Activated gamma-delta T cell treated with anti-CD3 and anti-CD28 coated beads, Interleukin-2, amount 50 U/mL, for 16 hours (primary cell): ENCODE results near the gene TRABD2B.

Source experiments
- DNase-seq: peaks from one replicate; pipeline ENCODE4 v3.0.0-alpha.2; 2020; ENCODE audit warnings: low read depth

Gene TRABD2B

GRCh38 chr1:48021792-48022191, 24.6 kb upstream of the TRABD2B start:
- DNase-seq: no peak

DNA sequence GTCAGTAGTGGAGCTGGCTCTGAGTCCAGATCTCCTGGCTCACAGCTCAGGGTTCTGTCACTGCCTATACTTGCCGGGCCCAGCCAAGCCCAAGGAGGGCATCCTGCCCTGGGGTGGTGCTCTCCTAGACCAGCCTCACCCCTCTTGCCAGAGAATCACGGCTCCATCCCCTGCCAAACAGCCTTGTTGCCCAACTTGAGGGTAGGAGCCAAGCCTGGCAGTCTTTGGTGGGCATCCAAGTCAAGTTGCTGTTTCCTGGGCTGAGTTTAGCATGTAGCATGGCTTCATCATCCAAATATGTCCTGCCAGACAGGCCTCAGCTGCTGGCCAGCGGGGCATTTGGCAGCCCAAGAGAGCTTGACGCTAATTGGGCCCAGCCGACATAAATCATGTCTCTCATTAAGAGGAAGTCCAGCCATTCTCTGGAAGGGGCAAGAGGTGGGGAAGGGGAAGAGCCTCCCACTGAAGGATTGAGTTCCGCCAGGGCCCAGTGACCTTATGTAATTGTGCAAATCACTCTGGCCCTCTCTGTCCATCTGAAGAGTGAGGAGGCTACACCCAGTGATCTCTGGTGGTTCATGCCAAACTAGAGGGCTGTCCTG, 22.6 kb upstream of the TRABD2B start:
- DNase-seq: no peak

- no peak for DNase-seq
Measured at GRCh38 chr1:48018799-48019198, 21.6 kb upstream of the TRABD2B start.

GRCh38 chr1:48017716-48018115, 20.5 kb upstream of the TRABD2B start:
- DNase-seq: no peak

GRCh38 chr1:48016515-48016914, 19.3 kb upstream of the TRABD2B start:
- no peak for DNase-seq

DNA sequence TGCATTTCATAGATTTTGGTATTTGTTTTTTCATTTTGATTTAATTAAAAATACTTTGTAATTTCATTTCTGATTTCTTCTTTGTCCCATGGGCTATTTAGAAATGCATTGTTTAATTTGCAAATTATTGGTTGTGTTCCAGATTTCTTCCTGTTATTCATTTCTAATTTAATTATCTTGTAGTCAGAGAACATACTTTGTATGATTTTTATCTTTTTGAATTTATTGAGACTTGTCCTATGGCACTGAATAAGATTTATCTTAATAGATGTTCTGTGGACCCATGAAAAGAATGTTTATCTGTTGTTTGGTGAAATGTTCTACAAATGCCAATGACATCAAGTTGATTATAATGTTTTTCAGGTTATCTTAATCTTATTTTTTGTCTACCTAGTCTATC, 16.1 kb upstream of the TRABD2B start:
- no peak for DNase-seq

GRCh38 chr1:48007047-48007446, 9.9 kb upstream of the TRABD2B start:
- no peak for DNase-seq

- DNase-seq: no peak
Measured at GRCh38 chr1:48006264-48006663, 9.1 kb upstream of the TRABD2B start.

DNA sequence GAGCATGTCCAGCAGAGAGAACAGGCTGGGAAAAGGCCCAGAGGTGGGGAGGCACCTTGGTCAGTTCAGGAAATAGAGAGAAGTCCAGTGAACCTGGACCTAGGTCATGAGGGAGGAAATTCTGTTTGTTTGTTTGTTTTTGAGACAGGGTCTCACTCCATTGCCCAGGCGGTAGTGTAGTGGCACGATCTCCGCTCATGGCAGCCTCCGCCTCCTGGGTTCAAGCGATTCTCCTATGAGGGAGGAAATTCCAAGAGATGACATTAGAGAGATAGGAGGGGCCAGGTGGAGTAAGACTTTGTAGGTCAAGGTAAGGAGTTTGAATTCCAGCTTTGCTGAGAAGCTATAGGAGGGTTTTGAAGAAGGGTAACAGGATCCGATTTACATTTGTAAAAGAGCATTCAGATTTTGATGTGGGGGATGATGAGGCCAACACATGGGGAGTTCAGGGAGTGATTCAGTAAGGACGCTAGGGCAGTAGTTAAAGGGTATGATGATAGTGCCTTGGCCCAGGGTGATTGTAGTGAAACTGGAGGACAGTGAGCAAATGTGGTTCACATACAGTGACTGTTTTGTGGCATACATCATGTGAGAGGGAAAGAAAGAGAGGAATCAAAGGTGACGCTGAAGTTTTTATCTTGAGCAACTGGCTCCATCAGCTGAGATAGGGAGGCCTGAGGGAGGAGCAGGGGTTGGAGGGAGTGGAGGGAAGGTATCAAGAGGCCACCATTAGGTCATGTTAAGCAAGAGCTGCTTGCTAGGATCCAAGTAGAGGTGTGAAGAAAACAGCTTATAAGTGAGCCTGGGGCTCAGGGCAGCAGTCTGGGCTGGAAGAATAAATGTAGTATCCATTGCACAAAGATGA, 8.3 kb upstream of the TRABD2B start:
- no peak for DNase-seq

DNA sequence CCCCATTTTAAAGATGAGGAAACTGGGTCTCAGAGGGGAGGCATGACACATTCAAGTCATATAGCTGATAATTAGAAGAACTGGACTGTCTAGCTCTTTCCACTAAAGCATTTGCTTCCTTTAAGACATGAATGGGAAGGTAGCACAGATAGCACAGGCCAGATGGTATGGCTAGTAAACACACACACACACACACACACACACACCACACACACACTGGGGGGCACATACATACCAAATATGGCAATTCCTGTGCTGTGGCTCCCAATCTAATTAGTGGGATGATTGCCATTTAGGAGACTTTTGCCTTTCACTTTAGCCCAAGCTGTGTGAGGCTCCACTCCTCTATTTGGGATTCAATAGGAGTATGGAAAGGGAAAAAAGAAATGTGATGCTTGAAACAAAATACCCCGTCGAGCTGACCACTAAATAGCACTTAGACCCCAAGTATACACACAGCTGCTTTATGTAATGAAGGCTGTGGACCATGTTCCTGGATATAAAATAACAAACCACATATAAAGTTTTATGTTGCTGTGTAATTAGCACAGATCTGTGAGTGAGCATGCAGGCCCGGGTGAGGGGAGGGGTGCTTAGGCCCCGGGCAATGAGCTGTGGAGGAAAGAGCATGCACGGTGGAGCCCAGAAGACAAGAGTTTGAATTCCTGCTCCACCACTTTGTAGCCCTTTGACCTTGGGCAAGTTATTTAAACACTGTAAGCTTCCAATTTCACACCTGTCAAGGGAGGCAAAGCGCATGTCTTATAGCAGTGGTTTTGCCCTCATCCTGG, 6.8 kb upstream of the TRABD2B start:
- no peak for DNase-seq

DNA sequence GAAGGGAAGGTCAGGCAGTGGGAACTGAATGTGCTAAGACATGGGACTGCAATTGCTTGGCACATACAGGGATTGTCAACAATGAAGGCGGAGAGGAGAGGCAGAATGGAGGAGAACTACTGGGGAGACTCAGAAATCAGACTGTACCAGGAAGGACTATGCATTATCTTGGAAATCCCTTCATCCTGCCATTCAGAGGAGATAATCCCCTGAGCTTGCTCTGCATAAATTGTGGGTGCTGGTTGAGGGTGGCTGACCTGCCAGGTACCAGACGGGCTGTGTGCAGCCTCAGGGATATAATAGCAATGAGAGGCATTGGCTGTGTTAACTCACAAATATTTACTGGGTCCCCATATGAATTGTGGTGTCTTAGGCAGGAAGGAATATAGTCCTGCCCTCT, 5.0 kb upstream of the TRABD2B start:
- no peak for DNase-seq

GRCh38 chr1:48001696-48002095, 4.5 kb upstream of the TRABD2B start:
- no peak for DNase-seq

GRCh38 chr1:48000883-48001282, 3.7 kb upstream of the TRABD2B start:
- no peak for DNase-seq

DNA sequence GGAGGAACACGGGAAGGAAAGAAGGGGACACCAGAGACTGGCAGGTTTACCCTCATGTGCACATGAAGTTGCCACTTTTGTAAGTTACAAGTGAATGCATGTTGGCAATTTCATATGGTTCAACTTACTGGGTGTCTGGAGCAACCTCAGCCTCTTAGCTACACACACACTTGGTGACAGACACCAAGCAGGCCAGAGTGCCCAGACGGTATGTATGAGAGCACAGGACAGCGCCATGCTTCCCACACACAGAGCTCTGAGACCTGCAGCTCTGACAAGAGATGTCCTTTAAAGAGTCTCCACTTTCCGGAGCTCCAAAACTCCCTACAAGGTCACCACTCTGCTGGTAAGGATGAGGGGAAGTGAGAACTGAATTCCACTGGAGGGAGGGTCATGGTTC, 1.9 kb upstream of the TRABD2B start:
- no peak for DNase-seq

- no peak for DNase-seq
Measured at GRCh38 chr1:47998396-47998990, 1.3 kb upstream of the TRABD2B start.

DNA sequence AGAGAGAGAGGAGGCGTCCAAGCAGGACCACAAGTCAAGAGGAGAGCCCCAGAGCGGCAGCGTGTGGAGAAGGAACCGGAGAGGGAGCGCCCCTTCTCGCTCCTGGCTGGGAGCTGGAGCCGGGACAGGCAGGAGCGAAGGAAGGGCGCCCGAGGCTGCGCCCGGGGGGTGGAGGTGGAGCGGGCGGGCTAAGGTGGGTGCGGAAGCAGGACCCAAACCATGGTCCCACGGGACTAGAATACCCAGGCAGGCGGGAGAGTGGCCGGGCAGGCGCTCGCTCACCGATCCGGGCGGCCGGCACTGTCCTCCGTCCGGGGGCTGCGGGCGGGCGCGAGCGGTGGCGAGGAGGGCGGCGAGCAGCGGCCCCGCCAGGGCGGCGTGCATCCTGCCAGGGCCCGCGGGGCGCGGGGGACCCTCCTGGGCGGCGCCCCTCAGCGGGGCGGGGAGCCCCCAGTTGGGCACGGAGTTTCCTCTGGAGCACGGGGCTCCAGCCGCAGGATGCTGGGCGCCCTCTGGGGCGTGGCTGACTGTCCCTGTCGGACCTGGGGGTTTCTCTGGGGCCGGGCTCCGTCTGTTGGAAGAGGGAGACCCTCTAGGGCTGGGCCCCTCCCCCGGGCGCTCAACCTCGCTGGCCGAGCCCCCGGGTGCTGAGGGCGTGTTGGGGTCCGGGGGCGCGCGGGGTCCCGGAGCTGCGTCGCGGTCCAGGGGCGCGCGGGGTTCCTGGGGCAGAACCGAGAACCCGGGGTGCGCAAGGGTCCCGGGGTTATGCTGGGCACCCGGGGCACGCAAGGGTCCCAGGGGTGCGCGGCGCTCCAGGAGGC, 569 bp downstream of the TRABD2B start:
- no peak for DNase-seq

DNA sequence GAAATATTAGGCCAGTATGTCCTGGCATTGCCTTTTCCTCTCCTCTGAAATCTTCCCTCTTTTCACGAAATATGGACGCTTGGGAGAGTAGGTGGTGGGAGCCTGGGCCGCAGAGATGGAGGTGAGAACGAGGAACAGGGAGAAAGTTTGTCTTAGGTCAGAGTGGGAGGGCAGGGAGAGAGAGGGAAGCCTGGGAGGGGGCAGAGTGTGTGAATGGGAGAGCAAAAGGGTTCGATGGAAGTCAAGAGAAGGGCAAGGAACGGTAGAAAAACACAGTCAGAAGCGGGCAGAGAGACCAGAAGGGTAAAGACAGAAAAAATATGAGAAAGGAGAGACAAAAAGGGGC, 1.2 kb downstream of the TRABD2B start:
- no peak for DNase-seq

DNA sequence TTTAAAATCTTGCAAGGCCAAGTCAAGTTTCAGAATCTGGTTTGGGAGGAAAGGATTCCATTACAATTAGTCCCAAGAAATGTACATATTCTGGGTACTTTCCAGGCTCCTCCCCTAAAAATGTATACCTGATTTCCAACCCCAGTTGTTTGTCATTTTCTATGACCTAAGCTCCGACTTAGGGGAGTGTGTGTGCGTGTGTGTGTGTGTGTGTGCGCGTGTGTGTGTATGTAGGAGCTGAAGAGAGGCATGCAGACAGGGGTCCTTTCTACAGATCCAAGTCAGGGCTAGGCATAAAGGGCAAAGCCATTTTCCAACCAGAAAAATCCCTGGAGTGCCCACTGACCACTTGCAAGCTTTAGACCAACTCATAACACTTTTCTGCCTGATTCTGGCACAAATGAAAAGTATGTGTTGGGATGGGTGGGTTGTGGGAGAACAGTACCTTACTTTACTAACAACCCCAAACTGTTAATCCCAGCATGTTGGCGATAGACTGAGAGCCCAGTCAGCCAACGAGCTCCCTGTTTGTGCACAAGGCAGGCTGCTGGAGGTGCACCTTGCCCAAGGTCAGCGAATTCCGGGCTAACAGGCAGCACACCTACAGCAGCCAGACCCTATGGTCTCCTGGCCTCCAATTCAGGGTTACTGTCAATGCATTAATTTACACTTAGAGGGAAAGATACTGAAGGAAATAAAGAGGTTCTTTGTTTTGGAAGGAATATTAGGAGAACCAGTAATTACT, 1.7 kb downstream of the TRABD2B start:
- DNase-seq: no peak

DNA sequence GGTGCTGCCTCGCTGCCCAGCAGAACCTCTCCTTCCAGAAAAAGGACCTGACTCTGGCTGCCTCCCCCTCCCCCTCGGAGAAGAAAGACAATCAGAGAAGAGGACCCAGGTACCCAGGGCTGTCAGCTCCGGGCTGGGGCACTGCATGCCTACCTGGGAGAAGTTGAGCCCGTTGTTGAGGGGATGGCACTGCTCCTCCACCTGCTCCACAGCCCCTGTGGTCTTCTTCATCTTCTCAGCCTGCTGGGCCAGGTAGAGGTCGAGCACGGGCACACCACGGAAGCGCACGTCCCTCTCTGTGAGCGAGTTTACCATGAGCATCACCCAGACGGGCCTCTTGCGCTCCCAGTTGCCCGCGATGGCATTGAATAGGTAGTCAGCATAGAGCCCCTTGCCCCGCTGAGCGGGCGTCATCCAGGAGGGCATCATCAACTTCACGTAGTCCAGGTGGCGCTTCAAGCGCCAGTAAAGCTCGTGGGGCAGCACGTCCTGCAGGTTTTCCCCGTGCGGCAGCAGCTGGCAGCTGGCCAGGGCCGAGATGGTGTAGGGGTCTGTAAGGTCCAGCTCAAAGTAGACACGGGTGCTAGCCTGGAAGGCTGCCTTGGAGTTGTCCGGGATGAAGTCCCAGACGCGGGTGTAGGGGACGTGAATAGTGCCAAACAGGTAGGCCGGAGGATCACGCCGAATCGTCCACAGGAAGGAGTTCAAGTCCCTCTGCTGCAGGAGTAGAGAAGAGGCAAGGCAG, 3.1 kb downstream of the TRABD2B start:
- no peak for DNase-seq

DNA sequence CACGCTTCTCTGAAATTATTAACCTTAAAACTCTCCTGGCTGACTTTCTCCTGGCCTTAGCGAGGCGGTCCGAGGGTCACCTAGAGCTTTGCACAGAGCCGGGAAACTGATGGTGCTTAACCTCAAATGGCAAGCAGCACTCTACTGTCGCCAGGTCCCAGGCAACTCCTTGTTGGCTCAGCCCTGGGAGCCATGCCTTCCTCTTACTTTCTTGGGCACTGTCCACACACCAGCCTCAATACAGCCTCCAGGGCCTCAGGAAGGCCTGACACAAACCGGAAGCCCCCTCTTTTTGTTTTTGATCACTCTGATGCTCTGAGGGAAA, 3.8 kb downstream of the TRABD2B start:
- DNase-seq: no peak
